H1 (cell line): ENCODE measurements around the gene PIK3C2G. TPM values are rescaled to one million over a fixed set of nuclear protein-coding genes. Genes with fewer than 3 reads are reported as not detected.

Experiments
- CTCF ChIP-seq, 3 experiments: IDR thresholded peaks; 1 replicate in 2 of 3; 2 replicates in 1 of 3; pipeline versions ENCODE4 v1.5.1 to v1.6.1; 2011; ENCODE audit warnings: low read length in 3 of 3, mild to moderate bottlenecking in 3 of 3, inconsistent platforms in 2 of 3, low read depth in 1 of 3, moderate library complexity in 1 of 3; ENCODE audit not compliant: insufficient read depth in 1 of 3; ENCODE audit errors: control extremely low read depth in 1 of 3
- TCF12 ChIP-seq: IDR thresholded peaks from 2 replicates; pipeline ENCODE4 v1.6.1; 2011; ENCODE audit warnings: low read depth, mild to moderate bottlenecking, low read length
- polyA plus RNA-seq, 7 experiments: library from polyadenylated mRNA; depleted of rRNA in 3 of 7; stranded (reverse) in 5 of 7; unstranded in 2 of 7; fragments of >200 nt in 5 of 7; fragments of 200-250 nt in 2 of 7; gene quantifications; 1 replicate in 5 of 7; 2 replicates in 1 of 7; 4 replicates in 1 of 7; pipeline versions ENCODE4 v1.2.1 to v1.2.3, GENCODE V29; 2011 to 2013; ENCODE audit warnings: missing spikeins in 2 of 7, mixed read lengths in 2 of 7
- total RNA-seq: library from RNA; stranded (reverse); fragmentation: NEBNext Ultra II Directional; extraction: Animal tissue kit (Norgen Biotek cat#: 25700); gene quantifications from 2 replicates; pipeline ENCODE4 v1.2.1, GENCODE V29; 2021

Gene PIK3C2G
- total and polyA plus RNA-seq, 2 of the 8 experiments (the other 6 are each of a cell fraction or from before 2014, with no cell fraction given): not detected

- TF ChIP-seq CTCF (IDR thresholded peaks at IDR 0.05; ENCODE audit: control extremely low read depth in 1 of 3, insufficient read depth in 1 of 3, low read depth in 1 of 3, low read length in 3 of 3): no peak
- TF ChIP-seq TCF12: no peak
Measured at GRCh38 chr12:18472304-18472703, 211.0 kb downstream of the PIK3C2G start (continued).
